A549 treated with DMSO at 1 μM for 4 hours (cell line): ENCODE measurements around the gene CEP164. TPM values are rescaled to one million over a fixed set of nuclear protein-coding genes. Genes with fewer than 3 reads are reported as not detected.

Experiments
- total RNA-seq: library from RNA; stranded (reverse); fragments of 200-300 nt; extraction: Qiagen RNA extraction; gene quantifications from 5 replicates; pipeline ENCODE4 v1.2.3, GENCODE V29; 2022; ENCODE audit warnings: low read depth

CEP164 gene
- total RNA-seq: 15.1 to 18.6 TPM (median 17.8 TPM) in 5 replicates

DNA sequence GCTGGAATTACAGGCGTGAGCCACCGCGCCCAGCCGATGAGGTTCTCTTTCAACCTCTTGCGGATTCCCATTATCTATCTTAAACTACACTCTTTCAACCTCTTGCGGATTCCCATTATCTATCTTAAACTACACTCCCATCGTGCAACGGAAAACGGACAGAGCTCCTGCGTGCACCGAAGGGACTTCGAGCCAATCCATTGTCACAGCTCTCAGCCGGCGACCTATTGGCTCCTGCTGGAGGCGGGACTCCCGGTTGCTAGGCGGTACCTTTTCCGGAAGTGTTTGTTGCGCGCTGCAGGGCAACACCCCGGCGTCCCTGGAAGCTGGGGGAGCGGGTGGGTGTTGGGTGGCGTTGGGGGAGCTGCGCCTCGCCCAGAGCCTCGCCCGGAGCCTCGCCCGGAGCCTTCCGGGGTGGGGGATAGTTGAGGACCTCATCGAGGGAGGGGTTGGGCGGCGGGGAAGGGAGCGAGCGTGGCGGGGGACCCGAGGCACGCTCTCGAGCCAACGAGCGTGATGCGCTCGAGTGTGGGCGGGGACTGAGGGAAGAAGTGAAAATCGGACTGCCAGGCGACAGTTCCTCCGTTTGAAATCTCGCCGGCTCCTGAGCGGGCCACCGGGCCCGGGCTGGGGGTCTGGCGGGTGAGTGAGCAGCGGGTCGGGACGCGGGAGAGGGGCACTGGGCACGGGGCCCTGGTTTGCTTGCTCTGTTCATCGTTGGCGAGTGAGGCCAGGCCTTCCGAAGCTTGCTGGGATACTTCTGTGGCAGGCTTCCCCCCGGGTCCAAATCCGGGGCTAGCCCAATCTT, at the start of gene CEP164:
CEP164 (plus strand) TSS at position 288 of the 808 bp plus-strand sequence. CDS start 10,733 bp downstream, outside the sequence.

GRCh38 chr11:117290809-117291396, 36.8 kb upstream of the CEP164 start, which contains the start of gene BACE1-AS:
TSS of gene BACE1-AS (plus strand) at chr11:117291346.

GRCh38 chr11:117316197-117316961, 11.3 kb upstream of the CEP164 start, which contains the start of gene BACE1:
TSS of gene BACE1 (minus strand) at chr11:117316256. CDS start at chr11:117315795, 461 bp downstream.

Other genes with a start within 250 kb of the CEP164 start
- 7.8 to 11.0 TPM (median 10.1 TPM) in 5 replicates for gene SIK3, start 229.4 kb upstream of the CEP164 start, total RNA-seq
- 33.9 to 45.2 TPM (median 41.4 TPM) in 5 replicates for gene PAFAH1B2, start 183.6 kb upstream of the CEP164 start, total RNA-seq
- 4.1 to 6.5 TPM (median 5.9 TPM) in 5 replicates for gene SIDT2, start 149.1 kb upstream of the CEP164 start, total RNA-seq
- 58.4 to 157 TPM (median 104 TPM) in 5 replicates for gene TAGLN, start 128.5 kb upstream of the CEP164 start, total RNA-seq
- gene PCSK7, start 95.8 kb upstream of the CEP164 start, total RNA-seq: 13.4 to 20.8 TPM (median 16.9 TPM) in 5 replicates
- 8.9 to 12.6 TPM (median 10.4 TPM) in 5 replicates for gene RNF214, start 95.2 kb upstream of the CEP164 start, total RNA-seq
- gene BACE1-AS, start 36.5 kb upstream of the CEP164 start, total RNA-seq: 1.4 to 2.4 TPM (median 2.4 TPM) in 5 replicates
- 8.0 to 10.6 TPM (median 8.9 TPM) in 5 replicates for gene BACE1, start 11.6 kb upstream of the CEP164 start, total RNA-seq